K562 (cell line): ENCODE data around the gene TPPP. TPM values are rescaled to one million over a fixed set of nuclear protein-coding genes. Genes with fewer than 3 reads are reported as not detected.
"Not testable (repeated sequence)": the region's sequence is repeated elsewhere in the genome, so short reads cannot be mapped to it uniquely, and the experiment has no call there.

Source experiments
- ATAC-seq: fragments of 200-7000 bp; cut with Tn5 transposase; 3 replicates; pipeline ENCODE4 v1.9.1; 2020; ENCODE audit warnings: moderate library complexity
- BruUV-seq: library from RNA; stranded (reverse); fragments of 400-500 nt; replicated peaks from 2 replicates; lab custom pipeline; 2021; lab: Mats Ljungman, UMichigan
- CTCF ChIA-PET: fragments of 300-600 bp; formaldehyde crosslinking; extraction: SDS; loops from one replicate; lab custom pipeline; 2021; ENCODE audit warnings: low intra/inter-chr PET ratio; lab: Yijun Ruan, JAX
- POLR2A ChIA-PET: fragments of 300-600, 350-650 bp; sonication (Branson Sonifier 250); formaldehyde crosslinking; extraction: SDS; loops from one replicate; lab custom pipeline; 2021; ENCODE audit warnings: antibody characterized with exemption, inconsistent platforms; lab: Yijun Ruan, JAX
- DNase-seq, 4 experiments: peaks; one replicate each; pipeline versions ENCODE4 v3.0.0 to v3.0.0-alpha.2; 2011 to 2018; ENCODE audit warnings: low spot score in 3 of 4, mixed read lengths in 3 of 4; ENCODE audit errors: extremely low read depth in 1 of 4
- FAIRE-seq: peaks from 2 replicates; lab custom pipeline; 2011; peaks lifted over from hg19 to GRCh38; lab: Jason Lieb, UNC
- H2AFZ ChIP-seq: 2 replicates; pipeline ENCODE4 v1.6.0; 2011; ENCODE audit warnings: low read depth, low read length, control low read depth, inconsistent platforms
- H3K27ac ChIP-seq: fragments of 200-600 bp; 3 replicates; pipeline ENCODE4 v1.8.0; 2011; ENCODE audit warnings: low read depth, mild to moderate bottlenecking, control low read depth, inconsistent platforms, low read length, moderate library complexity, mixed read lengths; ENCODE audit errors: extremely low read depth
- H3K27me3 ChIP-seq, 2 experiments: fragments of 300-600 bp in 1 of 2; 2 replicates in 1 of 2; 3 replicates in 1 of 2; pipeline versions ENCODE4 v1.6.0 to v1.8.0; 2011; ENCODE audit warnings: inconsistent platforms in 2 of 2, low read length in 2 of 2, mild to moderate bottlenecking in 1 of 2, mixed read lengths in 1 of 2, moderate library complexity in 1 of 2; ENCODE audit not compliant: control insufficient read depth in 2 of 2, insufficient read depth in 2 of 2
- H3K36me3 ChIP-seq: fragments of 300-600 bp; 3 replicates; pipeline ENCODE4 v1.8.0; 2011; ENCODE audit warnings: mild to moderate bottlenecking, low read length, inconsistent platforms; ENCODE audit not compliant: control insufficient read depth, insufficient read depth
- H3K4me1 ChIP-seq, 2 experiments: fragments of 200-600 bp in 1 of 2; replicated peaks in 1 of 2; 2 replicates in 1 of 2; 3 replicates in 1 of 2; pipeline versions ENCODE4 v1.5.1 to v1.8.0; 2011; ENCODE audit warnings: inconsistent platforms in 2 of 2, low read length in 2 of 2, mild to moderate bottlenecking in 1 of 2, mixed read lengths in 1 of 2, moderate library complexity in 1 of 2; ENCODE audit not compliant: control insufficient read depth in 2 of 2, insufficient read depth in 2 of 2
- H3K4me2 ChIP-seq: 2 replicates; pipeline ENCODE4 v1.6.1; 2011; ENCODE audit warnings: low read length, control low read depth, inconsistent platforms, mixed read lengths; ENCODE audit not compliant: insufficient read depth
- H3K4me3 ChIP-seq: fragments of 200-600 bp; sonication (generic), shearing (Covaris generic); 2 replicates; pipeline ENCODE4 v1.5.1; 2016; ENCODE audit warnings: control low read depth, inconsistent platforms
- H3K79me2 ChIP-seq: fragments of 200-600 bp; 3 replicates; pipeline ENCODE4 v1.8.0; 2011; ENCODE audit warnings: low read length, inconsistent platforms; ENCODE audit not compliant: control insufficient read depth, insufficient read depth
- H3K9ac ChIP-seq, 2 experiments: 2 replicates each; pipeline versions ENCODE4 v1.6.0 to v1.6.1; 2011; ENCODE audit warnings: low read depth in 2 of 2, low read length in 2 of 2, control low read depth in 1 of 2, inconsistent platforms in 1 of 2, mild to moderate bottlenecking in 1 of 2, mixed read lengths in 1 of 2; ENCODE audit not compliant: insufficient read depth in 1 of 2
- H3K9me1 ChIP-seq: one replicate; pipeline ENCODE4 v1.6.0; 2011; ENCODE audit warnings: inconsistent platforms, mild to moderate bottlenecking, low read length, moderate library complexity; ENCODE audit not compliant: control insufficient read depth, insufficient read depth
- H3K9me3 ChIP-seq: replicated peaks from 2 replicates; pipeline ENCODE4 v1.5.1; 2011; ENCODE audit warnings: low read depth, low read length, inconsistent platforms; ENCODE audit not compliant: control insufficient read depth, insufficient read depth
- H4K20me1 ChIP-seq: replicated peaks from 2 replicates; pipeline ENCODE4 v1.6.1; 2011; ENCODE audit warnings: low read length, inconsistent platforms, mixed read lengths; ENCODE audit not compliant: control insufficient read depth, insufficient read depth
- ARID4B ChIP-seq: sonication (generic); formaldehyde crosslinking; IDR thresholded peaks from 2 replicates; pipeline ENCODE4 v1.8.0; 2022; ENCODE audit warnings: mild to moderate bottlenecking, missing genetic modification reagents
- CBFA2T3 ChIP-seq: fragments of 450-650 bp; IDR thresholded peaks from 2 replicates; pipeline ENCODE4 v1.6.1; 2017
- CTBP1 ChIP-seq: fragments of 450-650 bp; IDR thresholded peaks from 2 replicates; pipeline ENCODE4 v1.6.1; 2016; ENCODE audit warnings: borderline replicate concordance
- HNRNPH1 ChIP-seq: fragments of 200-400 bp; formaldehyde crosslinking; optimal IDR thresholded peaks from 2 replicates; pipeline ENCODE3; 2017; ENCODE audit warnings: low read depth, mild to moderate bottlenecking, low read length, moderate library complexity
- IRF9 ChIP-seq: fragments of 450-650 bp; IDR thresholded peaks from 2 replicates; pipeline ENCODE4 v1.6.1; 2016; ENCODE audit warnings: missing biosample characterization, missing genetic modification characterization
- SREBF2 ChIP-seq: sonication (generic); formaldehyde crosslinking; IDR thresholded peaks from 2 replicates; pipeline ENCODE4 v1.4.0; 2020; ENCODE audit warnings: mild to moderate bottlenecking, missing genetic modification reagents
- ZNF512 ChIP-seq: IDR thresholded peaks from 2 replicates; pipeline ENCODE4 v1.6.1; 2016; ENCODE audit warnings: missing genetic modification characterization, missing compliant biosample characterization
- ZNF785 ChIP-seq: fragments of 250-450 bp; sonication (Bioruptor Pico); IDR thresholded peaks from 2 replicates; pipeline ENCODE4 v1.4.0; 2020; ENCODE audit warnings: mild to moderate bottlenecking
- WGBS: fragments of 100-300 bp; shearing (Covaris generic); methylation state at CpG from one replicate; pipeline ENCODE4 v1.1.6; 2016; ENCODE audit warnings: low coverage, mixed read lengths; ENCODE audit not compliant: insufficient coverage; ENCODE audit errors: missing lambda C conversion rate; 5-methylcytosine and 5-hydroxymethylcytosine counted together
- in situ Hi-C: fragments of 300-500 bp; cut with MboI; formaldehyde crosslinking; loops from 4 replicates; pipeline ENCODE4 v1.15.0; 2018; ENCODE audit warnings: inconsistent platforms, mixed read lengths
- intact Hi-C: fragments of 100-400 bp; cut with micrococcal nuclease; formaldehyde crosslinking; loops from 2 replicates; pipeline ENCODE4 v1.14.2; 2022
- polyA plus RNA-seq, 8 experiments: library from polyadenylated mRNA; depleted of rRNA in 4 of 8; stranded (reverse) in 5 of 8; unstranded in 3 of 8; fragments of >200 nt; fragmentation: Nextera tagmentation in 2 of 8; fragmentation: Illumina TruSeq in 1 of 8; extraction: Ambion mirVana in 2 of 8; extraction: Trizol in 1 of 8; gene quantifications; 2 replicates each; pipeline versions ENCODE4 v1.2.1 to v1.2.3, GENCODE V29; 2011 to 2014; ENCODE audit warnings: inconsistent platforms in 1 of 8, missing spikeins in 1 of 8
- total RNA-seq, 7 experiments: library from RNA; depleted of rRNA in 6 of 7; stranded (reverse); fragments of >200 nt in 6 of 7; fragmentation: Illumina TruSeq in 2 of 7; extraction: Trizol in 2 of 7; gene quantifications; 2 replicates each; pipeline versions ENCODE4 v1.2.1 to v1.2.3, GENCODE V29; 2011 to 2021; ENCODE audit warnings: low replicate concordance in 1 of 7

TPPP gene
- total and polyA plus RNA-seq, 9 of the 15 experiments (the other 6 are each of a cell fraction or from before 2014, with no cell fraction given), result 0.01 to 0.07 (median 0.03) TPM; not detected in 6

- Histone ChIP-seq H3K9me3 (0 out of 2 replicates have a peak, but pooled peaks cover 5% of the 10 kb centered on the region), H3K79me2 (no peaks in the 10 kb centered on the region), H3K9me1 (no peaks in the 10 kb centered on the region), H4K20me1 (no peaks in the 10 kb centered on the region), H3K27ac (no peak overlapping the region), H3K9ac (no peak overlapping the region), H3K4me1 (no peaks in the 10 kb centered on the region), H2AFZ (no peak overlapping the region), H3K27me3 (no peaks in the 10 kb centered on the region), H3K4me2 (no peak overlapping the region), H3K36me3 (no peaks in the 10 kb centered on the region), H3K4me3 (no peak overlapping the region)
- no peak for ATAC-seq
- intact Hi-C loops (no loop called here), in situ Hi-C loops (no loop called here)
- FAIRE-seq, result no peak
- no TSS peak for BruUV-seq
- CTCF ChIA-PET, result no interaction called here
- POLR2A ChIA-PET, result no interaction called here
- DNase-seq, result no peak
- no peak for TF ChIP-seq CBFA2T3
- TF ChIP-seq CTBP1, result no peak
- TF ChIP-seq ZNF785 (CRISPR knock-in tag), result no peak
- no peak for TF ChIP-seq SREBF2
- no peak for TF ChIP-seq HNRNPH1
- TF ChIP-seq ZNF512, result no peak
- no peak for TF ChIP-seq ARID4B (CRISPR knock-in tag)
- TF ChIP-seq IRF9 (tag), result no peak
- 1% methylated on average over 7 of the region's 7 CpGs for WGBS
These were observed 24.0 kb upstream of the TPPP start for GRCh38 chr5:717143-717542.

- intact Hi-C loops, CTCF ChIA-PET, BruUV-seq, FAIRE-seq, ATAC-seq, H3K27me3 ChIP-seq, H3K4me1 ChIP-seq, POLR2A ChIA-PET, H3K9ac ChIP-seq, H3K9me1 ChIP-seq, H3K27ac ChIP-seq, H3K4me3 ChIP-seq, in situ Hi-C loops, H3K36me3 ChIP-seq, H3K4me2 ChIP-seq, H2AFZ ChIP-seq, H3K79me2 ChIP-seq, DNase-seq, H4K20me1 ChIP-seq, H3K9me3 ChIP-seq: not testable (repeated sequence)
- 5% methylated on average over 4 of the region's 4 CpGs for WGBS
These were observed 23.6 kb upstream of the TPPP start for GRCh38 chr5:716740-717139.
